KMS-11 (cell line): ENCODE results near the gene ZFP64.
"Not testable (repeated sequence)": the region's sequence is repeated elsewhere in the genome, so short reads cannot be mapped to it uniquely, and the experiment has no call there.

ENCODE experiments used
- H2AFZ ChIP-seq: fragments of 200-600 bp; sonication (generic); 2 replicates; pipeline ENCODE4 v1.6.1; 2016; ENCODE audit warnings: antibody characterized with exemption, mixed run types, low read depth
- H3K27ac ChIP-seq: fragments of 200-600 bp; sonication (generic); 2 replicates; pipeline ENCODE4 v1.6.1; 2016; ENCODE audit warnings: mild to moderate bottlenecking, mixed run types
- H3K27me3 ChIP-seq: fragments of 200-600 bp; sonication (generic); 2 replicates; pipeline ENCODE4 v1.6.1; 2017; ENCODE audit warnings: mild to moderate bottlenecking, low read depth, mixed run types, moderate library complexity; ENCODE audit not compliant: insufficient read depth
- H3K36me3 ChIP-seq: fragments of 200-600 bp; sonication (generic); 2 replicates; pipeline ENCODE4 v1.6.1; 2017; ENCODE audit warnings: mild to moderate bottlenecking, mixed run types; ENCODE audit not compliant: insufficient read depth
- H3K4me1 ChIP-seq: fragments of 200-600 bp; sonication (generic); 2 replicates; pipeline ENCODE4 v1.6.1; 2016; ENCODE audit warnings: mild to moderate bottlenecking, low read depth, mixed run types; ENCODE audit not compliant: poor library complexity, severe bottlenecking
- H3K4me2 ChIP-seq: fragments of 200-600 bp; sonication (generic); 2 replicates; pipeline ENCODE4 v1.7.0; 2016; ENCODE audit warnings: mild to moderate bottlenecking, mixed run types
- H3K4me3 ChIP-seq: fragments of 200-600 bp; sonication (generic); IDR thresholded peaks from 2 replicates; pipeline ENCODE4 v1.6.1; 2017; ENCODE audit warnings: low read depth, low read length, mixed read lengths; ENCODE audit not compliant: insufficient read depth
- H3K79me2 ChIP-seq: fragments of 200-600 bp; sonication (generic); 2 replicates; pipeline ENCODE4 v1.6.1; 2016; ENCODE audit warnings: low read depth, mixed run types; ENCODE audit not compliant: insufficient read depth
- H3K9ac ChIP-seq: fragments of 200-600 bp; sonication (generic); 2 replicates; pipeline ENCODE4 v1.6.1; 2016; ENCODE audit warnings: mild to moderate bottlenecking, mixed run types
- H4K20me1 ChIP-seq: fragments of 200-600 bp; sonication (generic); 2 replicates; pipeline ENCODE4 v1.6.1; 2016; ENCODE audit warnings: mild to moderate bottlenecking, mixed run types; ENCODE audit not compliant: insufficient read depth
- TF ChIP-seq, protein P1 (sequence below): fragments of 200-600 bp; sonication (generic); conservative IDR thresholded peaks from 2 replicates; pipeline ENCODE4 v1.6.1; 2017; ENCODE audit warnings: low read depth, mild to moderate bottlenecking, antibody characterized with exemption, low read length, moderate library complexity, mixed read lengths

Gene ZFP64

GRCh38 chr20:52143277-52143676 is 48.3 kb downstream of the ZFP64 start:
- Histone ChIP-seq H3K4me2 (no peak overlapping the region), H3K4me3 (no peak overlapping the region), H2AFZ (no peak overlapping the region), H3K79me2 (no peaks in the 10 kb centered on the region), H3K27me3 (no peaks in the 10 kb centered on the region), H3K36me3 (0 out of 2 replicates have a peak, but pooled peaks cover 3% of the 10 kb centered on the region), H3K27ac (no peak overlapping the region), H4K20me1 (no peaks in the 10 kb centered on the region), H3K9ac (no peak overlapping the region), H3K4me1 (no peaks in the 10 kb centered on the region)
- TF ChIP-seq, protein P1, sequence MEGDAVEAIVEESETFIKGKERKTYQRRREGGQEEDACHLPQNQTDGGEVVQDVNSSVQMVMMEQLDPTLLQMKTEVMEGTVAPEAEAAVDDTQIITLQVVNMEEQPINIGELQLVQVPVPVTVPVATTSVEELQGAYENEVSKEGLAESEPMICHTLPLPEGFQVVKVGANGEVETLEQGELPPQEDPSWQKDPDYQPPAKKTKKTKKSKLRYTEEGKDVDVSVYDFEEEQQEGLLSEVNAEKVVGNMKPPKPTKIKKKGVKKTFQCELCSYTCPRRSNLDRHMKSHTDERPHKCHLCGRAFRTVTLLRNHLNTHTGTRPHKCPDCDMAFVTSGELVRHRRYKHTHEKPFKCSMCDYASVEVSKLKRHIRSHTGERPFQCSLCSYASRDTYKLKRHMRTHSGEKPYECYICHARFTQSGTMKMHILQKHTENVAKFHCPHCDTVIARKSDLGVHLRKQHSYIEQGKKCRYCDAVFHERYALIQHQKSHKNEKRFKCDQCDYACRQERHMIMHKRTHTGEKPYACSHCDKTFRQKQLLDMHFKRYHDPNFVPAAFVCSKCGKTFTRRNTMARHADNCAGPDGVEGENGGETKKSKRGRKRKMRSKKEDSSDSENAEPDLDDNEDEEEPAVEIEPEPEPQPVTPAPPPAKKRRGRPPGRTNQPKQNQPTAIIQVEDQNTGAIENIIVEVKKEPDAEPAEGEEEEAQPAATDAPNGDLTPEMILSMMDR = no peak

- no peak overlapping the region for H3K4me3 ChIP-seq
- no peak overlapping the region for H3K4me2 ChIP-seq
- TF ChIP-seq, protein P1 = no peak
- no peak overlapping the region for H3K9ac ChIP-seq
- no peaks in the 10 kb centered on the region for H3K4me1 ChIP-seq
- H3K79me2 ChIP-seq = no peaks in the 10 kb centered on the region
- no peaks in the 10 kb centered on the region for H4K20me1 ChIP-seq
- 0 out of 2 replicates have a peak, but pooled peaks cover 3% of the 10 kb centered on the region for H3K36me3 ChIP-seq
- H3K27ac ChIP-seq = no peak overlapping the region
- no peak overlapping the region for H2AFZ ChIP-seq
- no peaks in the 10 kb centered on the region for H3K27me3 ChIP-seq
These were observed 48.8 kb downstream of the ZFP64 start for GRCh38 chr20:52142757-52143156.

DNA sequence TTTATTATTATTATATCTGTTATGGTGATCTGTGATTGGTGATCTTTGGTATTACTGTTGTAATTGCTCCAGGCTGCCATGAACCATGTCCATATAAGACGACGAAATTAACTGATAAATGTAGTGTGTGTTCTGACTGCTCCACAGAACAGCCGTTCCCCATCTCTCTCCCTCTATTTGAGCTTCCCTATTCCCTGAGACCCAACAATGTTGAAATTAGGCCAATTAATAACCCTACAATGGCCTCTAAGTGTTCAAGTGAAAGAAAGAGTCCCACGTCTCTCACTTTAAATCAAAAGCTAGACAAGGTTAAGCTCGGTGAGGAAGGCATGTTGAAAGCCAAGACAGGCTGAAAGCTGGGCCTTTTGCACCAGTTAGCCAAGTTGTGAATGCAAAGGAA is 51.6 kb downstream of the ZFP64 start:
- Histone ChIP-seq H3K9ac (no peak overlapping the region), H3K4me3 (no peak overlapping the region), H3K27ac (no peak overlapping the region), H3K36me3 (no peaks in the 10 kb centered on the region), H3K27me3 (no peaks in the 10 kb centered on the region), H2AFZ (no peak overlapping the region), H3K4me1 (no peaks in the 10 kb centered on the region), H4K20me1 (no peaks in the 10 kb centered on the region), H3K4me2 (no peak overlapping the region), H3K79me2 (no peaks in the 10 kb centered on the region)
- TF ChIP-seq, protein P1 = no peak

DNA sequence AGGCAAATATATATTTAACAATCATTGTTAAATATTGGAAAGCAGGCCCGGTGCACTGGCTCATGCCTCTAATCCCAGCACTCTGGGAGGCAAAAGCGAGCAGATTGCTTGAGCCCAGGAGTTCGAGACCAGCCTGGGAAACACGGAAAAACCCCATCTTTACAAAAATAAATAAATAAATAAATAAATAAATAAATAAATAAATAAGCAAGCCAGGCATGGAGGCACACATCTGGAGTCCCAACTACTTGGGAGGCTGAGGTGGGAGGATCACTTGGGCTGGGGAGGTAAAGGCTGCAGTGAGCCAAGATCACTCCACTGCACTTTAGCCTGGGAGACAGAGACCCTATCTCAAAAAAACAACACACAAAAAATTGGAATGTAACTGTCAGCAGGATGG is 53.7 kb downstream of the ZFP64 start:
- Histone ChIP-seq H3K79me2 (no peaks in the 10 kb centered on the region), H4K20me1 (no peaks in the 10 kb centered on the region), H3K36me3 (no peaks in the 10 kb centered on the region), H3K27me3 (no peaks in the 10 kb centered on the region), H3K4me2 (no peak overlapping the region), H3K9ac (no peak overlapping the region), H3K4me3 (no peak overlapping the region), H3K4me1 (no peaks in the 10 kb centered on the region), H2AFZ (no peak overlapping the region), H3K27ac (no peak overlapping the region)
- TF ChIP-seq, protein P1 = no peak

GRCh38 chr20:52133714-52134113 is 57.9 kb downstream of the ZFP64 start:
- not testable (repeated sequence) for H3K9ac ChIP-seq, H3K27ac ChIP-seq, H3K4me1 ChIP-seq, H2AFZ ChIP-seq, H3K79me2 ChIP-seq, H3K4me3 ChIP-seq, H3K4me2 ChIP-seq, H3K36me3 ChIP-seq, H3K27me3 ChIP-seq, H4K20me1 ChIP-seq
